A673 (cell line): Measurements from ENCODE around the gene KCNQ1. TPM values are rescaled to one million over a fixed set of nuclear protein-coding genes. Genes with fewer than 3 reads are reported as not detected.

Experiments
- BruUV-seq: library from RNA; stranded (reverse); fragments of 400-500 nt; replicated peaks from 2 replicates; lab custom pipeline; 2021; lab: Mats Ljungman, UMichigan
- CTCF ChIA-PET: fragments of 300-600 bp; sonication (Branson Sonifier 250); formaldehyde crosslinking; loops from one replicate; lab custom pipeline; 2022; ENCODE audit warnings: antibody characterized with exemption; lab: Charles Lee
- POLR2A ChIA-PET: fragments of 300-600 bp; sonication (Branson Sonifier 250); formaldehyde crosslinking; loops from one replicate; lab custom pipeline; 2022; ENCODE audit warnings: antibody characterized with exemption; ENCODE audit not compliant: low non-redundant PET; lab: Charles Lee
- DNase-seq: peaks from one replicate; pipeline ENCODE4 v3.0.0-alpha.2; 2015; ENCODE audit warnings: low spot score
- H3K27ac ChIP-seq: fragments of 200-600 bp; sonication (generic); 2 replicates; pipeline ENCODE4 v1.5.1; 2016; ENCODE audit warnings: mixed run types, low read depth, mild to moderate bottlenecking, mixed read lengths, antibody characterized with exemption, low read length; ENCODE audit not compliant: poor library complexity, severe bottlenecking
- H3K27me3 ChIP-seq: fragments of 200-600 bp; sonication (generic); replicated peaks from 2 replicates; pipeline ENCODE4 v1.6.1; 2017; ENCODE audit warnings: mixed run types, low read depth, mild to moderate bottlenecking, mixed read lengths, antibody characterized with exemption, low read length; ENCODE audit not compliant: insufficient read depth, poor library complexity
- H3K36me3 ChIP-seq: fragments of 200-600 bp; sonication (generic); 2 replicates; pipeline ENCODE4 v1.6.1; 2016; ENCODE audit warnings: mixed run types, mild to moderate bottlenecking, mixed read lengths, antibody characterized with exemption, low read length; ENCODE audit not compliant: insufficient read depth, poor library complexity, severe bottlenecking
- H3K4me1 ChIP-seq: fragments of 200-600 bp; sonication (generic); 2 replicates; pipeline ENCODE4 v1.6.1; 2017; ENCODE audit warnings: mixed run types, mild to moderate bottlenecking, mixed read lengths, antibody characterized with exemption, low read length; ENCODE audit not compliant: insufficient read depth, poor library complexity, severe bottlenecking
- H3K4me3 ChIP-seq: fragments of 200-600 bp; sonication (generic); 2 replicates; pipeline ENCODE4 v1.5.1; 2016; ENCODE audit warnings: low read depth, mixed run types, mild to moderate bottlenecking, mixed read lengths, low read length; ENCODE audit not compliant: poor library complexity, severe bottlenecking
- H3K9me3 ChIP-seq: fragments of 200-600 bp; sonication (generic); 2 replicates; pipeline ENCODE4 v1.6.1; 2016; ENCODE audit warnings: mixed run types, low read depth, mild to moderate bottlenecking, mixed read lengths, antibody characterized with exemption, low read length; ENCODE audit not compliant: poor library complexity, severe bottlenecking
- CTCF ChIP-seq: fragments of 300-800, 200-600 bp; sonication (generic); conservative IDR thresholded peaks from 2 replicates; pipeline ENCODE4 v1.5.1; 2017; ENCODE audit warnings: low read depth, mild to moderate bottlenecking, antibody characterized with exemption, low read length, moderate library complexity, mixed read lengths
- EZH2 ChIP-seq: fragments of 200-600 bp; sonication (generic); IDR thresholded peaks from 2 replicates; pipeline ENCODE4 v1.6.1; 2017; ENCODE audit warnings: borderline replicate concordance, low read depth, mild to moderate bottlenecking, mixed read lengths, antibody characterized with exemption, low read length; ENCODE audit not compliant: poor library complexity, severe bottlenecking
- intact Hi-C: fragments of 100-400 bp; cut with micrococcal nuclease; formaldehyde crosslinking; loops from one replicate; pipeline ENCODE4 v1.10.0; 2022; ENCODE audit not compliant: unreplicated experiment
- total RNA-seq: library from RNA; stranded (reverse); gene quantifications from 2 replicates; pipeline ENCODE4 v1.2.3, GENCODE V29; 2021

The KCNQ1 gene
- total RNA-seq, 1 experiment from 2014 or later = not detected

GRCh38 chr11:2836315-2837095 lies 391.7 kb downstream of the KCNQ1 start:
- ChIA-PET CTCF (no interaction called here), POLR2A (no interaction called here)
- Histone ChIP-seq H3K9me3 (no peaks in the 10 kb centered on the region), H3K4me1 (no peaks in the 10 kb centered on the region), H3K36me3 (no peaks in the 10 kb centered on the region), H3K4me3 (no peak overlapping the region), H3K27me3 (no peaks in the 10 kb centered on the region), H3K27ac (no peak overlapping the region)
- DNase-seq = no peak
- intact Hi-C loops = no loop called here
- BruUV-seq = no TSS peak
- no peak for TF ChIP-seq EZH2
- TF ChIP-seq CTCF = no peak

- Histone ChIP-seq H3K27ac (no peak overlapping the region), H3K36me3 (no peaks in the 10 kb centered on the region), H3K9me3 (no peaks in the 10 kb centered on the region), H3K4me1 (no peaks in the 10 kb centered on the region), H3K27me3 (no peaks in the 10 kb centered on the region), H3K4me3 (no peak overlapping the region)
- DNase-seq = no peak
- TF ChIP-seq CTCF (no peak), EZH2 (no peak)
- intact Hi-C loops = no loop called here
- CTCF ChIA-PET = no interaction called here
- POLR2A ChIA-PET = no interaction called here
- BruUV-seq = no TSS peak
These were observed 392.3 kb downstream of the KCNQ1 start for GRCh38 chr11:2837096-2837601.

- no peak for DNase-seq
- Histone ChIP-seq H3K36me3 (no peaks in the 10 kb centered on the region), H3K27ac (no peak overlapping the region), H3K9me3 (no peaks in the 10 kb centered on the region), H3K4me1 (no peaks in the 10 kb centered on the region), H3K4me3 (no peak overlapping the region), H3K27me3 (no peaks in the 10 kb centered on the region)
- TF ChIP-seq CTCF (no peak), EZH2 (no peak)
- CTCF ChIA-PET = no interaction called here
- no TSS peak for BruUV-seq
- intact Hi-C loops = no loop called here
- POLR2A ChIA-PET = no interaction called here
These were observed 392.8 kb downstream of the KCNQ1 start for GRCh38 chr11:2837651-2838050.
